SH-SY5Y (cell line): Measurements from ENCODE around the gene GXYLT1.

Experiments
- GATA2 ChIP-seq: IDR thresholded peaks from 2 replicates; pipeline ENCODE4 v1.6.1; 2011; ENCODE audit warnings: mild to moderate bottlenecking, low read depth, low read length
- GATA3 ChIP-seq: IDR thresholded peaks from 2 replicates; pipeline ENCODE4 v1.6.1; 2011; ENCODE audit warnings: low read depth, mild to moderate bottlenecking, low read length, moderate library complexity

DNA sequence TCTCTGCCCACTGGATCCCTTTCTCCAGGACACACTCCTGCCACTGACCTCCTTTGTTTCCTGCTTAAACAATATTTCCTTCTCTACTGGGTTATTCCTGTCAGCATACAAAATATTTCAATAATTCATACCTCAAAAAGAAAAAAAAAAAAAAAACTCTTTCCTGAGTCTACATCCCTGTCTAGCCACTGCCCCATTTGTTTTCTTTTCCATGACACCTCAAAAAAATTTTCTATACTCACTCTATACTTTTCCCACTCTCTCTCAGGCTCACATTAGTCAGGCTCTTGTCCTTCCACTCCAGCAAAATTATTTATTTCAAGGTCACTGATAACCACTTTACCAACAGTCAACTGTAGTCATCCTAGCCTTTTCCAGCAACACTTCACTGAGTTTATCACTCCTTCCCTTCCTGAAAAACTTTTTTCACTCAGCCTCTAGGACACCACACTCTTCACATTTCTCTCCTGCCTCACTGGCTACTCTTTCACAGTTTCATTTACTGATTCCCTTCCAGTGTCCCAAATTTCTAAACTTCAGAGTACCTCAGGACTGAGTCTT, 29.4 kb upstream of the GXYLT1 start:
- no peak for TF ChIP-seq GATA2
- TF ChIP-seq GATA3 = no peak
